NCI-H2029 treated with DMSO at 0.1 percent for 48 hours (cell line): ENCODE data around the gene HTR7.
"Not testable (repeated sequence)": the region's sequence is repeated elsewhere in the genome, so short reads cannot be mapped to it uniquely, and the experiment has no call there.

Source experiments
- DNase-seq: peaks from one replicate; lab custom pipeline; 2025; lab: John Stamatoyannopoulos, UW

Gene HTR7

GRCh38 chr10:90858461-90858968, 676 bp upstream of the HTR7 start:
- no peak for DNase-seq

DNA sequence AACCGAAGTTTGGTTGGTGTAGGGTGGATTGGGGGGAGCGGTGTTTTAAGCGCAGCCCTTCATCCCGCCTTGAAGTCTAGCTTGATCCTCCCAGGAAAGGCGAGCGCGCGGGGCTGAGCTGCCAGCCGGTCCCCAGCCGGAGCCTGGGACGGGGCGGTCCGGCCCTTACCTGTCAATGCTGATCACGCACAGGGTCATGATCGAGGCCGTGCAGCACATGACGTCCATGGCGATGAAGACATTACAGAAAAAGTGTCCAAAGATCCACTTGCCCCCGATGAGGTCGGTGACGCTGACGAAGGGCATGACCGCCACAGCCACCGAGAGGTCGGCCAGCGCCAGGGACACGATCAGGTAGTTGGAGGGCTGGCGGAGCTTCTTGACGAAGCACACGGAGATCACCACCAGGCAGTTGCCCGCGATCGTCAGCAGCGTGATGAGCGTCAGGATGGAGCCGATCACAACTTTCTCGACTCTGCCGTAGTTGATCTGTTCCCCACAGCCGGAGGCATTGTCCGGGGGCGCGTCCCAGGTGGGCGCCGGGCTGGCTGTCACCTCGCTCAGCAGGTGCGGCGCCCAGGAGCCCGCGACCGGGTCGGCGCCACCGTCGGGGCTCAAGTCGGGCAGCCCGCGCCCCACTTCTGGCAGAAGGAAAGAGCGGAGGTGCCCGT, 740 bp downstream of the HTR7 start:
- DNase-seq, result no peak

DNA sequence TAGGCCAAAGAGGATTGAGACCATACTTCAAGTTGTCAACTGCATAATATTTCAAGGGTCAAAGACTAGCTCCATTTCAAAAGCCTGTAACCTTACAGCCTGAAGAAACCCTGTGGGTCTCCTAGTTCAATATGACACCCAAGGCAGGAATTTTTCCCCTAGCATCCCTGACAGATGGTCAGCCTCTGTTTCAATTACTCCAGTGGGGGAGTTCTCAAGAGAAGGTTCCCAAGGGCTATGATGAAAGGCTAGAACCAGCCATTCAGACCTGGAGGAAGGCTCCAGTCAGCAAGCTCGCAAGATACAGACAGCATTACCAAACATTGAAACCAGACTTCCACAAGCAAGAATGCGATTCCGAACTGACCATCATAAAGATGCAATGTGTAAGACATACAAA, 1.6 kb downstream of the HTR7 start:
- DNase-seq, result no peak

GRCh38 chr10:90855126-90855525, 2.7 kb downstream of the HTR7 start:
- DNase-seq, result no peak

DNA sequence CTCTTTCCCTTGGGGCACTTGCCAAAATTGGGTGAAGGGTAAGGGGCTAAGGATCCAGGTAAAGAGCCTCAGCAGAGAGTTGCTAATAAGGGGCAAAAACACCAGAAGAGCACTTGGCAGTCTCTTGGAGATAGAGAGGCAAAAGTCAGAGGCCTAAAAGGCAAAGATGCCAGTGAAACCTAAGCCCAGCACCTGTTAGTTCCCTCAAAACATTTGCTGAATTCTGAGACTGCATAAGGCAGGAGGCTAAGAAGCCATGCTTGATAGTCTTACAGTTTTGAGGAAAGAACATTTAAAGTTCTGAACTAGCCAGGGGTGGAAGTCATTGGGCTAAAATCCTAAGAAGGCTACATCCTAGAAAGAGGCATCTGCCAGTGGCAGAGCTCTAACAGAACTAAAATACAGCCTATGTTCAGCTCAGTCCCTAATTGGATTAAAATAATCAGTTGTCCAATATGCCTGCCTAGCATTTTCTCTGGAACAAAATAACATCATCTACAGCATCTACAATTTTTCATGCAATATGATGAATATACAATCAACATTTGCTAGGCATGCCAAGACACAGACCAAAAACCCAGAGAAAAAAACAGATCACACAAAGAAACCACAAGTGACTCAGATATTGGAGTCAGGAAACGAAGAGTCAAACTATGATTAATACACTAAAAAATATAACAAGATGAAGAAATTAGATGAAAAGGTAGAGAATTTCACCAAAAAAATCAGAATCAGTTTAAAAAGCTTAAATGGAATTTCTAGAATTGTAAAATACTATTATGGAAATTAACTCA, 7.7 kb downstream of the HTR7 start:
- no peak for DNase-seq

DNA sequence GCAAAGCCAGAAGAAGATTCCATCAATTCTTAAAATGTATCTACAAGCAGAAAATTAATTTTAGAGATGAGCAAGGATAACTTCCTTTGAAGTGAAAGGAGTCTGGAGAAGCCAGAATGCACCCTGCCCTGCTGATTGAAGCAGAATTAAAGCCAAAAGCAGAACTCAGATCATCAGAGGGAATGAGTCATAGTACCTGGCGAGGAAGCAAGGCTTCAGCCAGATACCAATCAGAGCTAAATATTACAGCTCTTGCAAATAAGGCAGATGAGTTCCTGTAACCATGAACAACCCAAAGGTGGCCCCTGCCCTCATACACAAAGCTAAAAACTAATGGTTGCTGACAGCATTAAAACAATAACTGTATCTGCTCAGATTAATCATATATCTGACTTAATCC, 10.4 kb downstream of the HTR7 start:
- no peak for DNase-seq

DNA sequence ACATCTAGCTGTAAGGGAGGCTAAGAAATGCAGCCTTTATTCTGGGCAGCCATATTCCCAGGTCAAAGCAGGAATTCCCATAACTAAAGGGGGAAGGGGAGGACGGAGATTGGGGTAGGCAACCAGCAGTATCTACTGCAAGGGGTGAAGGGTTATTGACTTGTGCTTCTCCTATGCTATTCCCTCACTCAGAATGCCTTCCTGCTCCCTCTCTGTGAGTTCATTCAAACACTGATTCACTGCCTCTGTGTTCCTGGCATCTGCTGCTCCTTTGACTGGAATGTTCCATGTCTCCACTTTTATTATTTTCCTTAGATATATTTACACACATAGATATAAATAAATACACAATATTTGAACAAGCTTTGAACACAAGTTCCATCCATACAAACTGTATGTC, 11.1 kb downstream of the HTR7 start:
- DNase-seq, result no peak

- DNase-seq, result no peak
These were observed 12.1 kb downstream of the HTR7 start for GRCh38 chr10:90845726-90846125.

DNA sequence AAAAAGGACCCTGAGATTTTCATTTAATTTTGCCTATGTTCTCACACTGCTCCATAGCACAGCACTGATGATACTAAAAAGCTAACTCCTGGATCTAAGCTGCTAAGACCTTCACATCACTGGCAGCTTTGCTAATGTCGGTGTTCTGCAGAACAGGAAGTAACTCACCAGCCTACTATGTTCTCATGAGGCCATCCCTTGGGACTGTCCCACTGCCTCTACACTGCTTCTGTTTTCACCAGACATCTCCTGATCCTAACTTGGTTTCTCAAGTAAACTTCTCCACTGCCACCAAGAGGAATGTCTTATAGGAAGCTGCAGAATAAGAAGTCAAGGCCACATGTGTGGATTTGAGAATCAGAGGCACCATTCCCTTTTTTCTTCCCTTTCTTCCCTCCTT, 15.1 kb downstream of the HTR7 start:
- DNase-seq, result no peak

GRCh38 chr10:90837486-90837885, 20.4 kb downstream of the HTR7 start:
- DNase-seq, result no peak

- DNase-seq, result no peak
These were observed 23.5 kb downstream of the HTR7 start for GRCh38 chr10:90834326-90834725.

- no peak for DNase-seq
These were observed 25.7 kb downstream of the HTR7 start for GRCh38 chr10:90832111-90832510.

DNA sequence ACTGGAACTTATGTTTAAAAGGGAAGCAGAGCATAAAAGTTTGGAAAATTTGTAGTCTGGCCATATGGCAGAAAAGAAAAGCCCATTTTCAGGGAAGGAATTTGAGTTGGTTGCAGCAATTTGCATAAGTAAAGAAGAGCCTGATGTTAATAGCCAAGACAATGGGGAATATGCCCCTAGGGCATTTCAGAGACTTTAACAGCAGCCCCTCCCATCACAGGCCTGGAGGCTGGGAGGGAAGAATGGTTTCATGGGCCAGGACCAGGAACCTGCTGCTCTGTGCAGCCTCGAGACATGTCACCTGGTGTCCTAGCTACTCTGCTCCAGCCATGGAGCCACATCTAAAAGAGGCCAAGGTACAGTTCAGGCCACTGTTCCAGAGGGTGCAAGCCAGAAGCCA, 35.3 kb downstream of the HTR7 start:
- DNase-seq, result no peak

DNA sequence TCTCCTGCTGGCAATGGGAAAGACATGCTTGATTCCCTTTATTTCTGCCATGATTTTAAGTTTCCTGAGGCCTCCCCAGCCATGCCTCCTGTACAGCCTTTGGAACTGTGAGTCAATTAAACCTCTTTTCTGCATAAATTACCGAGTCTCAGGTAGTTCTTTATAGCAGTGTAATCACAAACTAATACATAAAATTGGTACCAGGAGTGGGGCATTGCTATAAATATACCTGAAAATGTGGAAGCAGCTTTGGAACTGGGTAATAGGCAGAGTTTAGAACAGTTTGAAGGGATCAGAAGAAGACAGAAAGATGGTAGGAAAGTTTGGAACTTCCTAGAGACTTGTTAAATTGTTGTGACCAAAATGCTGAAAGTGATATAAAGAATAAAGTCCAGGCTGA, 36.0 kb downstream of the HTR7 start:
- DNase-seq, result not testable (repeated sequence)

GRCh38 chr10:90819911-90820310, 37.9 kb downstream of the HTR7 start:
- no peak for DNase-seq

- DNase-seq, result no peak
These were observed 39.1 kb downstream of the HTR7 start for GRCh38 chr10:90818736-90819135.

DNA sequence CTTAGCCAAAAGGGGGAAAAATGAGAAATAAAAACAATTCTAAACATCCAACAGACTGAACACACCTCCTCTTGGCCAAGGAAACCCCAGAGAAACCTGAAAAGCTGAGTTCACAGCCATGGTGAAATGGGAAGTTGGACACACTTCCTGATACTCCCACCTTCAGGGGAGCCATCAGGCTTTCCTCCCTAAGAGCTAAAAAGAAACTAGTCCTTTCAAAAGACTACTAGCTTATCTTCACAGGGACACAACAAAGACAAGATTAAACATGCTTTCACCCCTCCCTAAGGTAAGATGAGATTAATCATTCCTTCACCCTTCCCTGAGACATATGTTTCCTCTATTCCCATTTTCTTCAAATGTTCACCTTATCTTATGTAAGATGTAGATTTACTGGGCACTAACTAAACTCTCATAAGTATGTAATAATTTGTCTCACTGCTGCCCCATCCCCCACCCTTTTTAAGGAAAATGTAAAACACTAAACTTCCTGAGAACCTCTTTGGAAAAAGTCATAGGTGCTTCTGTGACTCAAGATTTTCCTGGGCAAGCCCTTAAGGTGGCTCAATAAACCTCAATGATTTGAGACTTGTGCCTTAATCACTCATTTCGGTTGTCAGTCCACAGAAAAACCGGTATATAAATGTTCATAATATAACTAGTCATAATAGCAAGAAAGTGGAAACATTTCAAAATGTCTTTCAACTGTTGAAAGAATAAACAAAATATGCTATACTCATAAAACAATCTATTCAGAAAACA, 40.5 kb downstream of the HTR7 start:
- no peak for DNase-seq

- no peak for DNase-seq
These were observed 41.4 kb downstream of the HTR7 start for GRCh38 chr10:90816466-90816865.

DNA sequence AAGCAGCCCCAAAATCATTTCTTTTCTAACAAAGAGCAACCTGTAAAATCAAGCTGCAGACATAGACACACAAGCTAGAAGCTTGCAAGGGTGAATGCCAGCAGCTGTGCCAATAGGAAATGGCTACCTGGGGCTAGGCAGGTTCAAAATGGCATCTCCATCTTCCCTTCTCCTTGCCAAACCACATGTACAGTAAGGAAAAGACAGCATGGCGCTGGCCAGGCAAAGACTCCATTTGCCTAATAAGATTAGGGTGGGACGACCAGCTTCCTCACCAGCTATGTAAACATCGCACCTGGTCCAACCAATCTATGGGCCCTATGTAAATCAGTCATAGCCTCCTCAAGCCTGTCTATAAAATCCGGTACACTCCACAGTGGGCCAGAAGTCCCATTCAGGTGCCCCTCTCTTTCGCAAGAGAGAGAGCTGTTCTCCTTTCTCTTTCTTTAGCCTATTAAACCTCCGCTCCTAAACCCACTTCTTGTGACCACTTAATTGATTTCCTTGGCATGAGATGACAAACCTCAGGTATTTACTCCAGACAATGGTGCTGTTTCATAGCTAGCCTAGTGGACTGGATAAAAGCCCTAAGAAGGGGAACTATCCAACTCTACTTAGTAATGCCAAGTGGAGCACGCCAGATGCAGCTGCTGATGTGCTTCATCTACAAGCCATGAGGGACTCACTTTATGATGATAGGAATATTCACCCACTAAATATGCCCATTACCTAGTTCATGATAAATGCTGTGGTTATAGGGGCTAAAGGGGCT, 44.1 kb downstream of the HTR7 start:
- DNase-seq, result no peak

- DNase-seq, result not testable (repeated sequence)
These were observed 50.7 kb downstream of the HTR7 start for GRCh38 chr10:90807106-90807505.

DNA sequence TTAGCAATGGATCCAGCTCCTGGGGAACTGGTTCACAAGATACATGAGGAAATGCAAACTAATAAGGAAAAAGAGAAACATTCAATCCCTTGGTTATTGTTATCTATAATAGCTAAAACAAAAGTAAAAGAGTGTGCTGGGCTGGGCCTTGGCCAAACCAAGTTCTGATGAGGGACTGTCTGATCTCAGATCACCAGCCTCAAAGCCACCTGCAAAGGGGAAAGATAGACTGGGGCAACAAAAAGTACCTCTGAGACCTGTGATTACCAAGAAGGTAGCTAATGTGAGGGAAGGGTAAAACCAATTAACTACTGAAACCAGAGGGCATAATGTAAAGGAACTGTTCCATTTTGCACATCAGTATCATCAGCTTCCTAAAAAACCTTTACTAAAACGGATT, 51.2 kb downstream of the HTR7 start:
- DNase-seq, result no peak

DNA sequence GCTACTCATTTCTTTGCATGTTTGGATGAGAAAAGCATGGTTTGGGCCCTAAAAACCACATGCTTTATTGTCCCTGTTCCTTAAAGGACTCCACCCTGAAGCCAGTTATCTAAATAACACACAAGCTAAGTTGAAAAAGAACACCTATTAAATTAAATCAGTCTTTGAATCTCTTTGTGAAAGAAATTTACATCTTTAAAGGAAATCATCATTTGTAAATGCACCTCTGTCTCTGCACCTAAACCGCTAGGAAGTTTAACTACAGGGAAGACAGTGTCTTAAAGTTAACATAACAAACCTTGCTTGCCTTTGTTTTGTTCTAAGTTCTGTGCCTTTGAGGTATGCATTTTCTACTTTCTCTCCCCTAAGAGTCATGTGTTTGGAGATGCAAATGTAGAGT, 52.6 kb downstream of the HTR7 start:
- DNase-seq, result no peak
